GM12875 (cell line): ENCODE measurements around the gene CAPN9.

Experiments
- H3K4me3 ChIP-seq: one replicate; pipeline ENCODE4 v1.5.1; 2011; ENCODE audit warnings: low read depth, low read length, control low read depth
- CTCF ChIP-seq: IDR thresholded peaks from 2 replicates; pipeline ENCODE4 v1.5.1; 2011; ENCODE audit warnings: low read depth, mild to moderate bottlenecking, control low read depth, inconsistent platforms, low read length, moderate library complexity, borderline replicate concordance; ENCODE audit not compliant: insufficient read depth

Gene CAPN9

GRCh38 chr1:230781131-230781530, 33.9 kb downstream of the CAPN9 start:
- TF ChIP-seq CTCF, result no peak
- no peak overlapping the region for H3K4me3 ChIP-seq

- no peak overlapping the region for H3K4me3 ChIP-seq
- TF ChIP-seq CTCF, result no peak
Observed at GRCh38 chr1:230781594-230781993, 34.4 kb downstream of the CAPN9 start.

- no peak overlapping the region for H3K4me3 ChIP-seq
- no peak for TF ChIP-seq CTCF
Observed at GRCh38 chr1:230784163-230784562, 37.0 kb downstream of the CAPN9 start.

- TF ChIP-seq CTCF, result no peak
Observed at GRCh38 chr1:230785636-230786384, 38.6 kb downstream of the CAPN9 start.

GRCh38 chr1:230786385-230786753, 39.2 kb downstream of the CAPN9 start:
- no peak overlapping the region for H3K4me3 ChIP-seq
- TF ChIP-seq CTCF, result no peak

More at GRCh38 chr1:230785636-230786384, 38.6 kb downstream of the CAPN9 start:
- no peak overlapping the region for H3K4me3 ChIP-seq

GRCh38 chr1:230787471-230787870, 40.3 kb downstream of the CAPN9 start:
- no peak for TF ChIP-seq CTCF
- H3K4me3 ChIP-seq, result no peak overlapping the region

GRCh38 chr1:230788561-230789275, 41.5 kb downstream of the CAPN9 start:
- TF ChIP-seq CTCF, result no peak
- no peak overlapping the region for H3K4me3 ChIP-seq
